Heart right ventricle (tissue), 16 donors: ENCODE results near the gene LEMD1. TPM values are rescaled to one million over a fixed set of nuclear protein-coding genes. Genes with fewer than 3 reads are reported as not detected.
A peak's percentile ranks its signal among the peaks of the same experiment; 100 is the strongest.
"Not testable (repeated sequence)": the region's sequence is repeated elsewhere in the genome, so short reads cannot be mapped to it uniquely, and the experiment has no call there.

Source experiments
- ATAC-seq, 8 donors: fragments of 200-7000 bp; cut with Tn5 transposase; one replicate each; pipeline ENCODE4 v1.9.1; 2020; ENCODE audit warnings: mild to moderate bottlenecking in 8 of 8, moderate library complexity in 8 of 8, moderate number of reproducible peaks in 1 of 8
- DNase-seq, 2 donors: peaks; one replicate each; pipeline ENCODE4 v3.0.0-alpha.2; 2020
- H3K27ac ChIP-seq, 10 donors: fragments of 200-600 bp; sonication (generic) in 2 of 10; one replicate each; pipeline versions ENCODE4 v1.5.0 to v1.8.0; 2020 to 2022; ENCODE audit warnings: mild to moderate bottlenecking in 3 of 10
- H3K27me3 ChIP-seq, 7 donors: fragments of 200-600 bp; one replicate each; pipeline ENCODE4 v1.8.0; 2021 to 2022; ENCODE audit warnings: mild to moderate bottlenecking in 2 of 7
- H3K36me3 ChIP-seq, 9 donors: fragments of 200-600 bp; sonication (generic) in 1 of 9; one replicate each; pipeline versions ENCODE4 v1.5.0 to v1.8.0; 2020 to 2022; ENCODE audit warnings: mild to moderate bottlenecking in 2 of 9
- H3K4me1 ChIP-seq, 9 donors: fragments of 200-600 bp; sonication (generic) in 1 of 9; one replicate each; pipeline versions ENCODE4 v1.5.0 to v1.8.0; 2020 to 2022; ENCODE audit warnings: mild to moderate bottlenecking in 4 of 9
- H3K4me3 ChIP-seq, 10 donors: fragments of 200-600 bp; sonication (generic) in 2 of 10; one replicate each; pipeline versions ENCODE4 v1.5.0 to v1.8.0; 2020 to 2022; ENCODE audit warnings: mild to moderate bottlenecking in 7 of 10, moderate library complexity in 2 of 10
- H3K9me3 ChIP-seq, 11 donors: fragments of 200-600 bp in 10 of 11; sonication (generic) in 2 of 11; one replicate each; pipeline versions ENCODE4 v1.5.0 to v1.8.0; 2013 to 2022; ENCODE audit warnings: mild to moderate bottlenecking in 2 of 11, control low read depth in 1 of 11, moderate library complexity in 1 of 11
- WGBS, 2 donors: extraction: QIAGEN DNeasy Blood & Tissue Kit; methylation state at CpG; one replicate each; pipeline ENCODE4 v1.1.7; 2013; ENCODE audit warnings: inconsistent platforms in 1 of 2; 5-methylcytosine and 5-hydroxymethylcytosine counted together
- intact Hi-C, 10 donors: fragments of 100-400 bp; cut with DNase I; formaldehyde crosslinking; loops; one replicate each; pipeline versions ENCODE4 v1.11.1 to v1.14.2; 2022
- polyA plus RNA-seq, 2 donors: library from polyadenylated mRNA; stranded (reverse); fragments of 200-250 nt; gene quantifications; one replicate each; pipeline ENCODE4 v1.2.3, GENCODE V29; 2013
- total RNA-seq, 10 donors: library from RNA; stranded (reverse); fragmentation: NEBNext Ultra II Directional in 3 of 10; extraction: Animal tissue kit (Norgen Biotek cat#: 25700) in 3 of 10; gene quantifications; one replicate each; pipeline versions ENCODE4 v1.2.1 to v1.2.4, GENCODE V29; 2021 to 2023
- TF ChIP-seq, protein P1 (sequence below), 9 donors: fragments of 200-600 bp; sonication (generic) in 2 of 9; IDR thresholded peaks; one replicate each; pipeline versions ENCODE4 v1.5.0 to v1.8.0; 2021 to 2022; ENCODE audit warnings: antibody characterized with exemption in 9 of 9, mild to moderate bottlenecking in 5 of 9, moderate library complexity in 1 of 9
- donor health status: Arrhythmogenic right ventricular cardiomyopathy.
- donor health status: ischemic (EF 13 %, LVEDD 7.1; RV severe dilation, severe dysfunction).
- donor health status: healthy with polysubstance abuse.
- donor health status: DM: no; HTN: yes; CAD: no.
- donor health status: DM: no; HTN: no; CAD: no.
- donor health status: ischemic (EF 25% LVEDD 6.9; RV normal size, moderate dysfunction).
- donor health status: ischemic (EF 25% LVEDD 5.7; RV mildly dilated, moderate dysfunction).
- donor health status: healthy.
- donor health status: DM: yes; HTN: yes; CAD: no.
- donor health status: Ischemic cardiomyopathy.
- donor health status: ischemic (EF 35%, LVEDD 5.7; RV mildly dilated, moderate dysfunction).
- donor health status: nonischemic (EF 11% LVEDD 7.7; RV severe dilation, severe dysfunction).
- donor health status: DM: yes; HTN: yes; CAD: no.
- donor health status: PGD.
- donor health status: ischemic (EF 29% LVEDD 5.4; RV normal size, mild dysfunction).
- donor health status: nonischemic (EF 23%, LVEDD 6.1; RV moderate dilation, normal function).

Gene LEMD1
- total and polyA plus RNA-seq, 12 donors, result not detected

DNA sequence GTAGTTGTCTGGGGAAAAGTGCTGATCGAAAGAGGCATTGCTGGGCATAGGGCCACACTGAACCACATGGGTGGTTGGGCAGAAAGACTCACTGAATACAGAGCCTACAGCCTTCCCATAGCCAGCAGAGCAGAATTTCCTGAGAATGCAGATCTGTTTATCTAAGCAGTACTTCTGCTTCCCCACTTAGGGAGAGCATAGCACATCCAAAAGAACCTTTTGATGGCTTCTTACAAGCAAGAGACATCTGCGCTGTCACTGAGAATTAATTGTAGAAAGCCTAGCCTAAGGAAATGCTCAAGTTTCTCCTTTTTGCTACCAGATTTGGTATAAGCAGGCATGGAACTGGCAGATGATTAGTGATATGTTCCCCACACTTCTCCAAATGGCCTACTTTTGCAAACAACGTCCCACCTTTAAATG lies 52.1 kb downstream of the LEMD1 start:
- WGBS, 2 donors, result 66 to 69% methylated on average over 3 of the region's 3 CpGs
- ATAC-seq (no peak), DNase-seq (no peak)
- TF ChIP-seq, protein P1, sequence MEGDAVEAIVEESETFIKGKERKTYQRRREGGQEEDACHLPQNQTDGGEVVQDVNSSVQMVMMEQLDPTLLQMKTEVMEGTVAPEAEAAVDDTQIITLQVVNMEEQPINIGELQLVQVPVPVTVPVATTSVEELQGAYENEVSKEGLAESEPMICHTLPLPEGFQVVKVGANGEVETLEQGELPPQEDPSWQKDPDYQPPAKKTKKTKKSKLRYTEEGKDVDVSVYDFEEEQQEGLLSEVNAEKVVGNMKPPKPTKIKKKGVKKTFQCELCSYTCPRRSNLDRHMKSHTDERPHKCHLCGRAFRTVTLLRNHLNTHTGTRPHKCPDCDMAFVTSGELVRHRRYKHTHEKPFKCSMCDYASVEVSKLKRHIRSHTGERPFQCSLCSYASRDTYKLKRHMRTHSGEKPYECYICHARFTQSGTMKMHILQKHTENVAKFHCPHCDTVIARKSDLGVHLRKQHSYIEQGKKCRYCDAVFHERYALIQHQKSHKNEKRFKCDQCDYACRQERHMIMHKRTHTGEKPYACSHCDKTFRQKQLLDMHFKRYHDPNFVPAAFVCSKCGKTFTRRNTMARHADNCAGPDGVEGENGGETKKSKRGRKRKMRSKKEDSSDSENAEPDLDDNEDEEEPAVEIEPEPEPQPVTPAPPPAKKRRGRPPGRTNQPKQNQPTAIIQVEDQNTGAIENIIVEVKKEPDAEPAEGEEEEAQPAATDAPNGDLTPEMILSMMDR (IDR thresholded peaks at IDR 0.05), result no peak
- Histone ChIP-seq H3K27me3 (peaks cover 0 to 25% (median 12%) of the 10 kb centered on the region in 7 donors), H3K36me3 (no peaks in the 10 kb centered on the region), H3K27ac (no peak overlapping the region), H3K4me1 (peaks cover 0 to 20% (median 4%) of the 10 kb centered on the region in 9 donors), H3K4me3 (no peak overlapping the region), H3K9me3 (no peaks in the 10 kb centered on the region)
- intact Hi-C loops, result no loop called here

DNA sequence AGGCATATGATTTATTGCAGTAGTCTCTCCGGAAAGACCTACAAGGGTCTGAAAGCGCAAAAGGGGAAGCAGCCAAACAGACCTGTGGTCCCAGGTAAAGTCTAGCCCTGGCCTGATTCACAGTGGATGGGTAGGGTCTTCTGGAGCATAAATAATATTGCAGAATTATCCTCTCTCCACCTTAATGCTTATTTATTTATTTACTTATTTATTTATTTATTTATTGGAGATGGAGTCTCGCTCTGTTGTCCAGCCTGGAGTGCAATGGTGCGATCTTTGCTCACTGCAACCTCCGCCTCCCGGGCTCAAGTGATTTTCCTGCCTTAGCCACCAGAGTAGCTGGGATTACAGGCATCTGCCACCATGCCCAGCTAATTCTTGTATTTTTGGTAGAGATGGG lies 53.4 kb downstream of the LEMD1 start:
- Histone ChIP-seq H3K4me3 (no peak overlapping the region), H3K9me3 (no peaks in the 10 kb centered on the region), H3K27ac (no peak overlapping the region), H3K27me3 (peaks cover 0 to 12% (median 6%) of the 10 kb centered on the region in 7 donors), H3K4me1 (peaks cover 0 to 20% (median 4%) of the 10 kb centered on the region in 9 donors), H3K36me3 (no peaks in the 10 kb centered on the region)
- DNase-seq, result no peak
- WGBS, 2 donors, result 94 to 95% methylated on average over 6 of the region's 6 CpGs
- no peak for ATAC-seq
- TF ChIP-seq, protein P1 (IDR thresholded peaks at IDR 0.05), result no peak
- intact Hi-C loops, result no loop called here

DNA sequence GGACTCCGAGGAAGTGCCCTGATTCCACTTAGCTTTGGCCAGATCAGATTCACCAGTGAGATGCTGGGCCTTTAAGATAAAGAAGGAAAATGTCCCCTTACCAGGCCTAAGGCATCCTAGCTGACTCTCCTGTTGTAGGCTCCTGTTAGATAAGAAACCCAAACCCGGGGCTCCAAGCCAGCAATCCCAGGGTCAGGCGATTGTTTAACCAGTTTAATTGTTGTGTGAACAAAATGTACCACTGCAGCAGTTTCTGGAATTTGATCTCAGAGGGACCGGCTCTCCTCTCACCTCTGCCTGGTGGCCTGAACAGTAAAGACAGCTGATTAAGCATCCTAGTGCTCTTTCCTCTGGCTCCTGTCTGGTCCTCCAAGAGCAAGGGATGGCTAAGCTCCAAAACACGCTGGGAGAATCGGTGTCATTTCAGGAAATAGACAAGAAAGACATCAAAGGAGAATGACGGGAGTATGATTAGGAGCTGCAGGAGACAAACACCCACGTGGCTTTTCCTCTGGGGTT lies 55.9 kb downstream of the LEMD1 start:
- Histone ChIP-seq H3K27me3 (peaks cover 0 to 4% (median 0%) of the 10 kb centered on the region in 7 donors), H3K36me3 (no peaks in the 10 kb centered on the region), H3K27ac (no peak overlapping the region), H3K9me3 (no peaks in the 10 kb centered on the region), H3K4me3 (no peak overlapping the region), H3K4me1 (peaks cover 0 to 7% (median 0%) of the 10 kb centered on the region in 9 donors)
- DNase-seq (no peak), ATAC-seq (peak in 2 of 8 donors; percentile 27 to 55)
- intact Hi-C loops, result no loop called here
- 36 to 44% methylated on average over 8 of the region's 8 CpGs for WGBS, 2 donors
- TF ChIP-seq, protein P1 (IDR thresholded peaks at IDR 0.05), result no peak

DNA sequence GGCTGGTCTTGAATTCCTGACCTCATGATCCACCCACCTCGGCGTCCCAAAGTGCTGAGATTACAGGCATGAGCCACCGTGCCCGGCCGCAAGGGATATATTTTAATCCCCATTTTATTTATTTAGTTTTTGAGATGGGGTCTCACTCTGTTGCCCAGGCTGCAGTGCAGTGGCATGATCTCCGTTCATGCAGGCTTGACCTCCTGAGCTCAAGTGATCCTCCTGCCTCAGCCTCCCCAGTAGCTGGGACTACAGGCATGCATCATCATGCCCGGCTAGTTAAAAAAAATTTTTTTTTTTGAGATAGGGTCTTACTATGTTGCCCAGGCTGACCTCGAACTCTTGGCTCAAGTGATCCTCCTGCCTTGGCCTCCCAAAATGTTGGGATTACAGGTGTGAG lies 56.8 kb downstream of the LEMD1 start:
- H3K4me3 ChIP-seq, H3K27ac ChIP-seq, H3K4me1 ChIP-seq, DNase-seq, intact Hi-C loops, H3K36me3 ChIP-seq, ATAC-seq, H3K9me3 ChIP-seq, H3K27me3 ChIP-seq: not testable (repeated sequence)
- WGBS, 2 donors, result 85 to 88% methylated on average over 8 of the region's 8 CpGs

DNA sequence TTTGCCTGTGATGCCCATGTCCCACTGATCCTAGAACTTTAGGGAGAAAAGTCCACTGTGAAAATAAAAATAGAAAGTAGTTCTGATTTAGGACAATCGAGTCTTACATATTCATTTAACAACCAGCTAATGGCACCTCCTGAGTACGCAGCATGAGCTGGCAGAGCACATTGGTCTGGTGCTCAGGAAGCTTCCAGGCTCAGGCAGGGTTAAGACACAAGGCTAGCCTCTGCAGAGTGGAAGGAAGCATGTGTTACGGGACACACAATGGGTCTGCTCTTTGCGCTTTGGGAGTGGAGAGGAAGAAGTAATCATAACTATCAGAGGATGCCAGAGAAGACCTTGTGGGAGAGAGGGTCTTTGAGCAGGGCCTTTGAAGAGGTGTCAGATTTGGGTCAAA lies 61.0 kb downstream of the LEMD1 start:
- WGBS, 2 donors, result 70 to 75% methylated on average over 4 of the region's 4 CpGs
- intact Hi-C loops, result no loop called here
- H3K27ac ChIP-seq, result no peak overlapping the region
- TF ChIP-seq, protein P1 (IDR thresholded peaks at IDR 0.05), result no peak
- no peaks in the 10 kb centered on the region for H3K36me3 ChIP-seq
- DNase-seq (no peak), ATAC-seq (no peak)
- H3K9me3 ChIP-seq, result no peaks in the 10 kb centered on the region
- H3K4me3 ChIP-seq, result no peak overlapping the region
- peaks cover 7 to 28% (median 24%) of the 10 kb centered on the region in 7 donors for H3K27me3 ChIP-seq
- peaks cover 0 to 9% (median 0%) of the 10 kb centered on the region in 9 donors for H3K4me1 ChIP-seq
